WTC11 (cell line): ENCODE measurements around the gene MRPL10. TPM values are rescaled to one million over a fixed set of nuclear protein-coding genes. Genes with fewer than 3 reads are reported as not detected.

Source experiments
- ATAC-seq: fragments of 200-7000 bp; cut with Tn5 transposase; 2 replicates; pipeline ENCODE4 v1.10.0; 2021; ENCODE audit warnings: mild to moderate bottlenecking, moderate library complexity
- CTCF ChIA-PET: fragments of 300-600 bp; sonication (Branson Sonifier 250); formaldehyde crosslinking; loops from one replicate; lab custom pipeline; 2021; ENCODE audit warnings: antibody characterized with exemption; lab: Charles Lee
- POLR2A ChIA-PET: fragments of 350-600 bp; sonication (Branson Sonifier 250); formaldehyde crosslinking; loops from one replicate; lab custom pipeline; 2021; ENCODE audit warnings: antibody characterized with exemption; lab: Charles Lee
- DNase-seq: peaks from one replicate; pipeline ENCODE4 v3.0.0; 2021; ENCODE audit warnings: low spot score
- H3K27ac Mint-ChIP-seq: 2 replicates; pipeline ENCODE4 v1.8.0; 2021; ENCODE audit warnings: mixed read lengths
- H3K27me3 Mint-ChIP-seq: 2 replicates; pipeline ENCODE4 v1.8.0; 2021; ENCODE audit warnings: low read depth, mild to moderate bottlenecking, moderate library complexity, mixed read lengths
- H3K36me3 Mint-ChIP-seq: 2 replicates; pipeline ENCODE4 v1.8.0; 2021; ENCODE audit warnings: mixed read lengths
- H3K4me1 Mint-ChIP-seq: 2 replicates; pipeline ENCODE4 v1.8.0; 2022; ENCODE audit warnings: mixed read lengths
- H3K4me3 Mint-ChIP-seq: 2 replicates; pipeline ENCODE4 v1.8.0; 2021; ENCODE audit warnings: mild to moderate bottlenecking, moderate library complexity, mixed read lengths
- H3K9me3 Mint-ChIP-seq: 2 replicates; pipeline ENCODE4 v1.8.0; 2021; ENCODE audit warnings: mixed read lengths
- CBFB ChIP-seq: sonication (generic); formaldehyde crosslinking; IDR thresholded peaks from 2 replicates; pipeline ENCODE4 v1.8.1; 2022; ENCODE audit warnings: mild to moderate bottlenecking, low read depth, missing genetic modification reagents
- CREB1 ChIP-seq: sonication (generic); formaldehyde crosslinking; IDR thresholded peaks from 2 replicates; pipeline ENCODE4 v1.8.0; 2023; ENCODE audit warnings: mild to moderate bottlenecking, missing genetic modification reagents
- GRHL2 ChIP-seq: fragments of 250-450 bp; sonication (Bioruptor Pico); IDR thresholded peaks from 2 replicates; pipeline ENCODE4 v1.8.0; 2022; ENCODE audit warnings: mild to moderate bottlenecking, moderate library complexity; ENCODE audit not compliant: insufficient replicate concordance, severe bottlenecking
- NFYB ChIP-seq: sonication (generic); formaldehyde crosslinking; conservative IDR thresholded peaks from 2 replicates; pipeline ENCODE4 v1.8.0; 2022; ENCODE audit warnings: low read depth, missing genetic modification reagents
- NR1H2 ChIP-seq: sonication (generic); formaldehyde crosslinking; IDR thresholded peaks from 2 replicates; pipeline ENCODE4 v1.9.0; 2021; ENCODE audit warnings: mild to moderate bottlenecking, moderate library complexity, missing genetic modification reagents
- NR2C2 ChIP-seq: sonication (generic); formaldehyde crosslinking; IDR thresholded peaks from 2 replicates; pipeline ENCODE4 v1.8.0; 2022; ENCODE audit warnings: mild to moderate bottlenecking, missing genetic modification reagents
- OVOL2 ChIP-seq: fragments of 250-450 bp; sonication (Bioruptor Pico); IDR thresholded peaks from 2 replicates; pipeline ENCODE4 v1.9.0; 2021; ENCODE audit warnings: mild to moderate bottlenecking, borderline replicate concordance
- SMAD4 ChIP-seq: sonication (generic); formaldehyde crosslinking; IDR thresholded peaks from 2 replicates; pipeline ENCODE4 v1.8.0; 2022; ENCODE audit warnings: mild to moderate bottlenecking, missing genetic modification reagents
- TCF7 ChIP-seq: sonication (generic); formaldehyde crosslinking; IDR thresholded peaks from 2 replicates; pipeline ENCODE4 v1.8.0; 2022; ENCODE audit warnings: mild to moderate bottlenecking, low read depth, missing genetic modification reagents, moderate library complexity
- TEAD1 ChIP-seq: sonication (generic); formaldehyde crosslinking; IDR thresholded peaks from 2 replicates; pipeline ENCODE4 v1.8.0; 2022; ENCODE audit warnings: mild to moderate bottlenecking, missing genetic modification reagents
- ZBTB21 ChIP-seq: sonication (generic); formaldehyde crosslinking; IDR thresholded peaks from 2 replicates; pipeline ENCODE4 v1.8.1; 2023; ENCODE audit warnings: mild to moderate bottlenecking, missing genetic modification reagents, borderline replicate concordance
- ZNF423 ChIP-seq: fragments of 250-450 bp; sonication (Bioruptor Pico); IDR thresholded peaks from 2 replicates; pipeline ENCODE4 v2.1.2; 2022; ENCODE audit warnings: mild to moderate bottlenecking, moderate library complexity
- ZNF512 ChIP-seq: sonication (generic); formaldehyde crosslinking; IDR thresholded peaks from 2 replicates; pipeline ENCODE4 v1.8.1; 2022; ENCODE audit warnings: missing genetic modification reagents, borderline replicate concordance
- total RNA-seq: library from RNA; stranded (reverse); gene quantifications from 3 replicates; pipeline ENCODE4 v1.2.3, GENCODE V29; 2021
- TF ChIP-seq, protein P1 (sequence below): sonication (generic); formaldehyde crosslinking; IDR thresholded peaks from 2 replicates; pipeline ENCODE4 v1.8.0; 2022; ENCODE audit warnings: missing genetic modification reagents
- TF ChIP-seq, protein P2 (sequence below): sonication (generic); formaldehyde crosslinking; IDR thresholded peaks from 2 replicates; pipeline ENCODE4 v1.8.1; 2023; ENCODE audit warnings: mild to moderate bottlenecking, missing genetic modification reagents
- TF ChIP-seq, protein P3 (sequence below): sonication (generic); formaldehyde crosslinking; IDR thresholded peaks from 2 replicates; pipeline ENCODE4 v1.8.1; 2022; ENCODE audit warnings: mild to moderate bottlenecking, moderate library complexity, missing genetic modification reagents
- TF ChIP-seq, protein P4 (sequence below): fragments of 250-450 bp; sonication (Bioruptor Pico); IDR thresholded peaks from 2 replicates; pipeline ENCODE4 v1.9.0; 2021; ENCODE audit warnings: moderate library complexity, mild to moderate bottlenecking, inconsistent platforms, borderline replicate concordance

The MRPL10 gene
- total RNA-seq, 1 experiment from 2014 or later, result 80.1 TPM

- TF ChIP-seq, protein P1, sequence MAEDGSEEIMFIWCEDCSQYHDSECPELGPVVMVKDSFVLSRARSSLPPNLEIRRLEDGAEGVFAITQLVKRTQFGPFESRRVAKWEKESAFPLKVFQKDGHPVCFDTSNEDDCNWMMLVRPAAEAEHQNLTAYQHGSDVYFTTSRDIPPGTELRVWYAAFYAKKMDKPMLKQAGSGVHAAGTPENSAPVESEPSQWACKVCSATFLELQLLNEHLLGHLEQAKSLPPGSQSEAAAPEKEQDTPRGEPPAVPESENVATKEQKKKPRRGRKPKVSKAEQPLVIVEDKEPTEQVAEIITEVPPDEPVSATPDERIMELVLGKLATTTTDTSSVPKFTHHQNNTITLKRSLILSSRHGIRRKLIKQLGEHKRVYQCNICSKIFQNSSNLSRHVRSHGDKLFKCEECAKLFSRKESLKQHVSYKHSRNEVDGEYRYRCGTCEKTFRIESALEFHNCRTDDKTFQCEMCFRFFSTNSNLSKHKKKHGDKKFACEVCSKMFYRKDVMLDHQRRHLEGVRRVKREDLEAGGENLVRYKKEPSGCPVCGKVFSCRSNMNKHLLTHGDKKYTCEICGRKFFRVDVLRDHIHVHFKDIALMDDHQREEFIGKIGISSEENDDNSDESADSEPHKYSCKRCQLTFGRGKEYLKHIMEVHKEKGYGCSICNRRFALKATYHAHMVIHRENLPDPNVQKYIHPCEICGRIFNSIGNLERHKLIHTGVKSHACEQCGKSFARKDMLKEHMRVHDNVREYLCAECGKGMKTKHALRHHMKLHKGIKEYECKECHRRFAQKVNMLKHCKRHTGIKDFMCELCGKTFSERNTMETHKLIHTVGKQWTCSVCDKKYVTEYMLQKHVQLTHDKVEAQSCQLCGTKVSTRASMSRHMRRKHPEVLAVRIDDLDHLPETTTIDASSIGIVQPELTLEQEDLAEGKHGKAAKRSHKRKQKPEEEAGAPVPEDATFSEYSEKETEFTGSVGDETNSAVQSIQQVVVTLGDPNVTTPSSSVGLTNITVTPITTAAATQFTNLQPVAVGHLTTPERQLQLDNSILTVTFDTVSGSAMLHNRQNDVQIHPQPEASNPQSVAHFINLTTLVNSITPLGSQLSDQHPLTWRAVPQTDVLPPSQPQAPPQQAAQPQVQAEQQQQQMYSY (CRISPR knock-in tag), result no peak
- no peak for TF ChIP-seq TCF7 (CRISPR knock-in tag)
- no peak for TF ChIP-seq NR1H2 (CRISPR knock-in tag)
- TF ChIP-seq CREB1 (CRISPR knock-in tag), result no peak
- no peak for TF ChIP-seq ZNF423 (CRISPR knock-in tag)
- TF ChIP-seq CBFB, result no peak
- no peak for TF ChIP-seq TEAD1
These were observed 22.4 kb downstream of the MRPL10 start (continued) for GRCh38 chr17:47808830-47809480.

- CTCF ChIA-PET, result no interaction called here
These were observed 23.1 kb downstream of the MRPL10 start for GRCh38 chr17:47808036-47808829.

More at GRCh38 chr17:47808036-47808829, 23.1 kb downstream of the MRPL10 start:
- H3K27ac Mint-ChIP-seq, result no peak overlapping the region
- TF ChIP-seq NR2C2 (CRISPR knock-in tag), result no peak
- TF ChIP-seq, protein P2, sequence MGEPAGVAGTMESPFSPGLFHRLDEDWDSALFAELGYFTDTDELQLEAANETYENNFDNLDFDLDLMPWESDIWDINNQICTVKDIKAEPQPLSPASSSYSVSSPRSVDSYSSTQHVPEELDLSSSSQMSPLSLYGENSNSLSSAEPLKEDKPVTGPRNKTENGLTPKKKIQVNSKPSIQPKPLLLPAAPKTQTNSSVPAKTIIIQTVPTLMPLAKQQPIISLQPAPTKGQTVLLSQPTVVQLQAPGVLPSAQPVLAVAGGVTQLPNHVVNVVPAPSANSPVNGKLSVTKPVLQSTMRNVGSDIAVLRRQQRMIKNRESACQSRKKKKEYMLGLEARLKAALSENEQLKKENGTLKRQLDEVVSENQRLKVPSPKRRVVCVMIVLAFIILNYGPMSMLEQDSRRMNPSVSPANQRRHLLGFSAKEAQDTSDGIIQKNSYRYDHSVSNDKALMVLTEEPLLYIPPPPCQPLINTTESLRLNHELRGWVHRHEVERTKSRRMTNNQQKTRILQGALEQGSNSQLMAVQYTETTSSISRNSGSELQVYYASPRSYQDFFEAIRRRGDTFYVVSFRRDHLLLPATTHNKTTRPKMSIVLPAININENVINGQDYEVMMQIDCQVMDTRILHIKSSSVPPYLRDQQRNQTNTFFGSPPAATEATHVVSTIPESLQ (CRISPR knock-in tag), result no peak
- TF ChIP-seq OVOL2, result no peak
- TF ChIP-seq TEAD1, result no peak
- no peak for TF ChIP-seq SMAD4 (CRISPR knock-in tag)
- no peak for TF ChIP-seq NFYB (CRISPR knock-in tag)
- TF ChIP-seq ZBTB21 (CRISPR knock-in tag), result no peak
- no peak for TF ChIP-seq ZNF512 (CRISPR knock-in tag)
- no peak for TF ChIP-seq GRHL2 (CRISPR knock-in tag)
- TF ChIP-seq, protein P3, sequence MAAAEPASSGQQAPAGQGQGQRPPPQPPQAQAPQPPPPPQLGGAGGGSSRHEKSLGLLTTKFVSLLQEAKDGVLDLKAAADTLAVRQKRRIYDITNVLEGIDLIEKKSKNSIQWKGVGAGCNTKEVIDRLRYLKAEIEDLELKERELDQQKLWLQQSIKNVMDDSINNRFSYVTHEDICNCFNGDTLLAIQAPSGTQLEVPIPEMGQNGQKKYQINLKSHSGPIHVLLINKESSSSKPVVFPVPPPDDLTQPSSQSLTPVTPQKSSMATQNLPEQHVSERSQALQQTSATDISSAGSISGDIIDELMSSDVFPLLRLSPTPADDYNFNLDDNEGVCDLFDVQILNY (CRISPR knock-in tag), result no peak
- TF ChIP-seq, protein P4, sequence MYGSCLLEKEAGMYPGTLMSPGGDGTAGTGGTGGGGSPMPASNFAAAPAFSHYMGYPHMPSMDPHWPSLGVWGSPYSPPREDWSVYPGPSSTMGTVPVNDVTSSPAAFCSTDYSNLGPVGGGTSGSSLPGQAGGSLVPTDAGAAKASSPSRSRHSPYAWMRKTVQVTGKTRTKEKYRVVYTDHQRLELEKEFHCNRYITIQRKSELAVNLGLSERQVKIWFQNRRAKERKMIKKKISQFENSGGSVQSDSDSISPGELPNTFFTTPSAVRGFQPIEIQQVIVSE (CRISPR knock-in tag), result no peak
- no peaks in the 10 kb centered on the region for H3K9me3 Mint-ChIP-seq
- POLR2A ChIA-PET, result no interaction called here
- no peaks in the 10 kb centered on the region for H3K36me3 Mint-ChIP-seq
- no peak for DNase-seq
- no peak for ATAC-seq
- H3K4me1 Mint-ChIP-seq, result peaks cover 6% of the 10 kb centered on the region
- peaks cover under 1% of the 10 kb centered on the region; the same call in 1 of the 2 replicates for H3K27me3 Mint-ChIP-seq
- no peak overlapping the region for H3K4me3 Mint-ChIP-seq
